ENCODE data around the gene CDO1.
"Not testable (repeated sequence)": the region's sequence is repeated elsewhere in the genome, so short reads cannot be mapped to it uniquely, and the experiment has no call there.

CDO1 gene

DNA sequence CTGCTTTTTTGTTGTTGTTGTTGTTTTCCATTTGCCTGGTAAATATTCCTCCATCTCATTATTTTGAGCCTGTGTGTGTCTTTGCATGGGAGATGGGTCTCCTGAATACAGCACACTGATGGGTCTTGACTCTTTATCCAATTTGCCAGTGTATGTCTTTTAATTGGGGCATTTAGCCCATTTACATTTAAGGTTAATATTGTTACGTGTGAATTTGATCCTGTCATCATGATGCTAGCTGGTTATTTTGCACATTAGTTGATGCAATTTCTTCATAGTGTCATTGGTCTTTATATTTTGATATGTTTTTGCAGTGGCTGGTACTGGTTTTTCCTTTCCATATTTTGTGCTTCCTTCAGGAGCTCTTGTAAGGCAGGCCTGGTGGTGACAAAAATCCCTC is 8.5 kb upstream of the CDO1 start:
- not testable (repeated sequence) for H3K27ac ChIP-seq (ENCODE audit: low read length); H3K4me3 ChIP-seq (ENCODE audit: low read length); H3K4me1 ChIP-seq (ENCODE audit: insufficient read depth, low read length); H3K27me3 ChIP-seq (ENCODE audit: insufficient read depth, low read length); H3K9ac ChIP-seq (ENCODE audit: low read depth, low read length); H3K9me3 ChIP-seq (ENCODE audit: insufficient read depth, low read depth, low read length)
- peaks cover 21% of the 10 kb centered on the region for H3K36me3 ChIP-seq (ENCODE audit: insufficient read depth, low read depth, low read length)

DNA sequence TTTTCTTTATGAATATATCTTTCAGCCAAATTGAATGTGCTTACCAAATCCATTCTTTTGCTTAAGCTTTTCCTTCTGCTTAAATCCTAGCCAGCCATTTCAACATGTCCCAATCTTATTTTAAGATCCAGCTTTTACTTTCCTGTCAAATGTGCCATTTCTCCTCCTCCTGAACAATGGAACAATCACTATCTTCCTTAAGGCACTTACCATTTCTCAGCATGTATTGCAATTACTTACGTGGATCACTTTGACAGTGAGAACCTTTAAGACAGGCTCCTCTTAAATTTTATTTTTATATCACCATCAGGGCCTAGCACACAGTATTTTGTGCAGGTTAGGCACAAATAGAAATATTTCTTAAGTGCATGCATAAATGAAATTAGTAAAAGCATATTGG is 4.4 kb upstream of the CDO1 start:
- no peaks in the 10 kb centered on the region for H3K36me3 ChIP-seq (ENCODE audit: insufficient read depth, low read depth, low read length)
- peaks cover 4% of the 10 kb centered on the region for H3K27me3 ChIP-seq (ENCODE audit: insufficient read depth, low read length)
- H3K27ac ChIP-seq (ENCODE audit: low read length): no peak overlapping the region
- no peak overlapping the region for H3K9ac ChIP-seq (ENCODE audit: low read depth, low read length)
- H3K9me3 ChIP-seq (ENCODE audit: insufficient read depth, low read depth, low read length): 0 out of 2 replicates have a peak, but pooled peaks cover 2% of the 10 kb centered on the region
- no peak overlapping the region for H3K4me3 ChIP-seq (ENCODE audit: low read length)
- H3K4me1 ChIP-seq (ENCODE audit: insufficient read depth, low read length): no peaks in the 10 kb centered on the region

DNA sequence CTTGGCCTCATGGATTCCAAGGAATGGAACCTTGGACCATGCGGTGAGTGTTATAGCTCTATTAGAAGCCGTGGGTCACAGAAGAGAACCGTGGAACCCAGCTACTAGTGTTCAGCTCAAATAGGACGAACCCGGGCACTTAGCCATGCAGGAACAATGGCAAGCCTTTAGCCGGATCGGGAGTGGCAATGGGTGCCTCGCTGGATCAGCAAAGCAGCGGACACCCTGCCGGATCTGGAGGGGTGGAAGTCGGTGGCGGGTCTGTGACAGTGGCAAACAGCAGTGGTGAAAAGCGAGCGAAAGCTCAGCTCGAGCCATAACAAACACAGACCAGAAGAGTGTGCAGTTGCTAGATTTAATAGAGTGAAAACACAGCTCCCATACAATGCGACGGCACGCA is 2.4 kb upstream of the CDO1 start:
- Histone ChIP-seq H3K36me3 (ENCODE audit: insufficient read depth, low read depth, low read length) (no peaks in the 10 kb centered on the region), H3K9me3 (ENCODE audit: insufficient read depth, low read depth, low read length) (no peaks in the 10 kb centered on the region), H3K27ac (ENCODE audit: low read length) (no peak overlapping the region), H3K4me3 (ENCODE audit: low read length) (no peak overlapping the region), H3K27me3 (ENCODE audit: insufficient read depth, low read length) (peaks cover 24% of the 10 kb centered on the region), H3K4me1 (ENCODE audit: insufficient read depth, low read length) (peaks cover 9% of the 10 kb centered on the region; the same call in 1 of the 2 replicates), H3K9ac (ENCODE audit: low read depth, low read length) (no peak overlapping the region)

DNA sequence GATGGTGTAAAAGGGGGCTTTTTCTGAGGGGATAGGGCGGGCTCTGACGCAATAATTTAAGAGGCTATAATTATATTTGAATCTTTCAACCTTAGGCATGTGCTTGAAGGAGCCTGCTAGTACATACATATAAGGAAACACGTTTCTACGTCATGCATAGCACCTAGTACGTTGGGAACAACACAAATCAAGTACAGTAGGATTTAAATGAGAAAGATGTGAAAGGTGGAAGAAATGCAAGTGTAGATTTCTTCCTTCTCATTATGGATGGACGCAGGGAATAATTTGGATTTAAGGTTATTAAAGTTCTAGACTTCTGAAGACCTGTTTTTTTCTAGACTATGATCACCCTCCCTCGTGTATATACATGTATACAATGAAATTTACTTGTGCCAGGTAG is 927 bp upstream of the CDO1 start:
- H3K27me3 ChIP-seq (ENCODE audit: insufficient read depth, low read length): peaks cover 27% of the 10 kb centered on the region
- peak overlapping the region; percentile 93; the same call in 1 of the 2 replicates for H3K4me3 ChIP-seq (ENCODE audit: low read length)

DNA sequence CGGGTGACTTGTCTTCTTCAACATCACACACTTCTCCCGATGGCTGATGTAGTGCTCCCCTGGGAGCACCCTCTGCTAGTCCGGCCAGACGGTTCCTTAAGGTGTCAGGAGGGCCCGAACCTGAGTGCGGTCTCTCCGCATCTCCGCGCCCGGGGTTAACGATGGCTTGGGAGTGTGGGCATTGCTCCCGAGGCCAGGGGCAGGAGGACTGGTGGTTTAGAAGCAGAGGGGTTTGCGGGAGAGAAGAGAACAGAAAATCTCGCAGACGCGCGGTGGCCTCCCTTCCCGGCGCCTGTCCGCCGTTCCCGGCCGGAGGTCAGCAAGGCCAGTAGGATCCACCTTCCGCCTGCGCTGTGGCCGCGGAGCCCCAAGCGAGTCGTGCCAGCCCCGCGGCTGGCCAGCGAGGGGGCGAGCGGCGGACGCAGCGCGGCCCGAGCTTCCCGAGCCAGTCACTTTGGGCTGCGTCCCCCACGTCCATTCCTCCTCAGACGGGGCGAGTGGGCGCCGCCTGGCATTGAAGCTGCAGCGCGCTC is 700 bp downstream of the CDO1 start:
- peak overlapping the region; percentile 90 for H3K9ac ChIP-seq (ENCODE audit: low read depth, low read length)
- peak overlapping the region; percentile 93 for H3K4me3 ChIP-seq (ENCODE audit: low read length)
- peaks cover 27% of the 10 kb centered on the region for H3K27me3 ChIP-seq (ENCODE audit: insufficient read depth, low read length)
- no peak overlapping the region for H3K27ac ChIP-seq (ENCODE audit: low read length)
- no peaks in the 10 kb centered on the region for H3K9me3 ChIP-seq (ENCODE audit: insufficient read depth, low read depth, low read length)
- peaks cover 9% of the 10 kb centered on the region; the same call in 1 of the 2 replicates for H3K4me1 ChIP-seq (ENCODE audit: insufficient read depth, low read length)
- H3K36me3 ChIP-seq (ENCODE audit: insufficient read depth, low read depth, low read length): peaks cover 18% of the 10 kb centered on the region

More for the DNA sequence above, 927 bp upstream of the CDO1 start:
- no peak overlapping the region for H3K27ac ChIP-seq (ENCODE audit: low read length)
- H3K9ac ChIP-seq (ENCODE audit: low read depth, low read length): no peak overlapping the region
- no peaks in the 10 kb centered on the region for H3K9me3 ChIP-seq (ENCODE audit: insufficient read depth, low read depth, low read length)
- H3K4me1 ChIP-seq (ENCODE audit: insufficient read depth, low read length): peaks cover 9% of the 10 kb centered on the region; the same call in 1 of the 2 replicates
- H3K36me3 ChIP-seq (ENCODE audit: insufficient read depth, low read depth, low read length): peaks cover 2% of the 10 kb centered on the region

DNA sequence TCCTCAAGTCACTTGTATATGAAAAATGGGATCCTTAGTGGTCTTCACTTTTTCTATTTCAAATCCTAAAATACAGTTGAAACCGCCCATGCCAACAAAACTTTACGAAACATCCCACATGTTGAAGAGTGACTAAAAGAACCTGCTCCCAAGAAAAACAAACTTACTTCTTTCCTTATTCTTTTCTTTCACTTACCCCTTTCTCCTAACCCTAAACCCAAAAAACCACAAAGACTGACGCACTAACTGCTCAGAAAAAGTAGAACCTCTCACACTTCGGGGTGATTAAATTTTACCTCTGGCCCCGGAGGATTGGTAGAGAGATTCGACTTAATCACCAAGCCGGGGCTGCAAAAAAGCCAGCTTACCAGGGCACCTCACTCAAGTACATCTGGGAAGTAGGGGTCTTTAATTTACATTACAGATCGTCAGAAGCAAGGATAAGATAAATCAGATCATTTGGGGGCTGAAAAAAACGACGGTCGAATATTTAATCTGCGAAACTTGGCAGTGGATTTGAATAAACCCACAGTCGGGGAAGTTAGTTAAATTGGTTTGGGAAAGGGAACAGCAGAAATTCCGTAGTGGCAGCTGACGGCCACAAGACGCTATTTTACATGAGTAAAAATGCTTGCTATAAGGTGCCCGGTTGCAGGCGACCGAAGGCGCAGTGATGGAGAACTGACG is 1.3 kb downstream of the CDO1 start:
- Histone ChIP-seq H3K4me3 (ENCODE audit: low read length) (peak overlapping the region; percentile 93), H3K36me3 (ENCODE audit: insufficient read depth, low read depth, low read length) (peaks cover 24% of the 10 kb centered on the region), H3K27ac (ENCODE audit: low read length) (no peak overlapping the region), H3K9ac (ENCODE audit: low read depth, low read length) (peak overlapping the region; percentile 90), H3K4me1 (ENCODE audit: insufficient read depth, low read length) (peaks cover 9% of the 10 kb centered on the region; the same call in 1 of the 2 replicates), H3K9me3 (ENCODE audit: insufficient read depth, low read depth, low read length) (no peaks in the 10 kb centered on the region), H3K27me3 (ENCODE audit: insufficient read depth, low read length) (peaks cover 27% of the 10 kb centered on the region)

DNA sequence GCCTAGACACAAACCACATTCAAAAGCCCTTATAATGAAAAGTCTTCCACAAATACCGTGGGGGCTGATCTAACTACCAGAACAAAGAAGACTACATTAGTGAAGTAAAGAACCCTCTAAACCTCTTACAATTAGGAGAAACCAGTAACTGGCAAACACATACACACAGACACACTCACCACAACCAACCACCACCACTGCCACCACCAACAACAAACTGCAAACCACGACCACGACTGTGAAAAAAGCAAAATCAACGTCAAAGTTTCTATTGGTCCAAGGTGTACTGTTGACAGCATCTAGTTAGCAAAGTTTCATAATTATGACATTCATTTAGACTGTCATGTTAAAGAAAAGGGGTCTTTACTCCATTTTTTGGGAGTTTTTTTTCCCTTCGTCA is 2.7 kb downstream of the CDO1 start:
- no peaks in the 10 kb centered on the region for H3K9me3 ChIP-seq (ENCODE audit: insufficient read depth, low read depth, low read length)
- peaks cover 9% of the 10 kb centered on the region; the same call in 1 of the 2 replicates for H3K4me1 ChIP-seq (ENCODE audit: insufficient read depth, low read length)
- no peak overlapping the region for H3K27ac ChIP-seq (ENCODE audit: low read length)
- H3K9ac ChIP-seq (ENCODE audit: low read depth, low read length): no peak overlapping the region
- H3K36me3 ChIP-seq (ENCODE audit: insufficient read depth, low read depth, low read length): peaks cover 38% of the 10 kb centered on the region
- peaks cover 27% of the 10 kb centered on the region for H3K27me3 ChIP-seq (ENCODE audit: insufficient read depth, low read length)
- no peak overlapping the region for H3K4me3 ChIP-seq (ENCODE audit: low read length)

DNA sequence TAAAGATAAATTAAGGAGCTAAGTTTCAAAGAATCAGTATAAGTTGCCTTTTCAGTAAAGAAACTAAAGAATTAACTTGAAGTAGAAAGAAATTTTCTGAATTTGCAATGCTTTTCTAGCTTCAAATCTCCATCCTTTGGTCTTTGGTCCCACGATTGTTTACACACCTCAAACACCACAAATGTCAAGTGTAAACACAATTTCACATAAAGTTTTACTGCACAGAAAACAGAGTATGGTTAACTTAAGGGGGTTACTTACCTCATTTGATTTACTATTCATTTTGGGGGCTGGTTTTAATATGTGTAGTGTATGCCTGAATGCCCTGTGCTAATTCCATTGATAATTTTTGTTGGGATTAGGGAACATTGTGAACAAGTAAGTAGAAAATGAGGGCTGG is 4.1 kb downstream of the CDO1 start:
- H3K4me3 ChIP-seq (ENCODE audit: low read length): no peak overlapping the region
- H3K36me3 ChIP-seq (ENCODE audit: insufficient read depth, low read depth, low read length): peaks cover 48% of the 10 kb centered on the region
- H3K9ac ChIP-seq (ENCODE audit: low read depth, low read length): no peak overlapping the region
- H3K27ac ChIP-seq (ENCODE audit: low read length): no peak overlapping the region
- peaks cover 9% of the 10 kb centered on the region; the same call in 1 of the 2 replicates for H3K4me1 ChIP-seq (ENCODE audit: insufficient read depth, low read length)
- no peaks in the 10 kb centered on the region for H3K9me3 ChIP-seq (ENCODE audit: insufficient read depth, low read depth, low read length)
- H3K27me3 ChIP-seq (ENCODE audit: insufficient read depth, low read length): peaks cover 27% of the 10 kb centered on the region

DNA sequence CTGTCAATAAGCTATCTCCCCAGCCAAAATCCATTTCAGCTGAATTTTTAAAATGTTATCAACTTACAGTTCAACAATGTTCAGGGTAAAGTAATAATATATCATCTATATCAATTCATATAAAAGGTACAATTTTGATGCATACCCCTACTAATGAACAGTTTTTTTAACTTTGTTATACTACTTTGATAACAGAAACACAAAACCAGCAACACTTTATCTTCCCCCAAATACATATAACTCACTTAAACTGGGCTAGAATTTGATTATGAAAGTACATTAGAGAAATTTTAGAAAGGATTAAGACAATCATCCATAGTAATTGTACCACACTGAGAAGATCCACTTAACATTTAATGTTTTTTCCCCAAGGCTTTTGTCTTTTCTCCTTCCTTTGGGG is 5.1 kb downstream of the CDO1 start:
- Histone ChIP-seq H3K9ac (ENCODE audit: low read depth, low read length) (no peak overlapping the region), H3K36me3 (ENCODE audit: insufficient read depth, low read depth, low read length) (peaks cover 50% of the 10 kb centered on the region), H3K9me3 (ENCODE audit: insufficient read depth, low read depth, low read length) (no peaks in the 10 kb centered on the region), H3K27ac (ENCODE audit: low read length) (no peak overlapping the region), H3K27me3 (ENCODE audit: insufficient read depth, low read length) (peaks cover 27% of the 10 kb centered on the region), H3K4me1 (ENCODE audit: insufficient read depth, low read length) (peaks cover 13% of the 10 kb centered on the region), H3K4me3 (ENCODE audit: low read length) (no peak overlapping the region)

DNA sequence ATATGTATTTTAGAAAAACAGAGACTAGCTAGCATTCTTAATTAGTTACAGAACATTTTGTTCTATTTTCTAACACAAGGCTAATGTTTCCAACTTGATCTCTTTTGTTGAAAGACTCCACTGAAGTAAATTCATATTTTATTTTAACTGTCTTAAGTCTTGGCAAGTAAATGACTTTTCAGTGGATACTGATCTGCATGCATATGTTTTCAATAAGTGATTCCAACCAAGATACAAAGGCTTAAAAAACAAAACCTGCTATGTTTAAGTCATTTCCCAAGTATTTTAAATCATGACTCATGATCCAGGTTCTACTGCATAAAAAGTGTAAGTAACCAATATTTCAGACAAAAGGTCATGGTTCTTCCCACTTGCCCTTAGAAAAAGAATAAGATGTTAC is 5.7 kb downstream of the CDO1 start:
- Histone ChIP-seq H3K4me1 (ENCODE audit: insufficient read depth, low read length) (peaks cover 17% of the 10 kb centered on the region), H3K27ac (ENCODE audit: low read length) (no peak overlapping the region), H3K9me3 (ENCODE audit: insufficient read depth, low read depth, low read length) (no peaks in the 10 kb centered on the region), H3K9ac (ENCODE audit: low read depth, low read length) (no peak overlapping the region), H3K4me3 (ENCODE audit: low read length) (no peak overlapping the region), H3K36me3 (ENCODE audit: insufficient read depth, low read depth, low read length) (peaks cover 56% of the 10 kb centered on the region), H3K27me3 (ENCODE audit: insufficient read depth, low read length) (peaks cover 22% of the 10 kb centered on the region)

DNA sequence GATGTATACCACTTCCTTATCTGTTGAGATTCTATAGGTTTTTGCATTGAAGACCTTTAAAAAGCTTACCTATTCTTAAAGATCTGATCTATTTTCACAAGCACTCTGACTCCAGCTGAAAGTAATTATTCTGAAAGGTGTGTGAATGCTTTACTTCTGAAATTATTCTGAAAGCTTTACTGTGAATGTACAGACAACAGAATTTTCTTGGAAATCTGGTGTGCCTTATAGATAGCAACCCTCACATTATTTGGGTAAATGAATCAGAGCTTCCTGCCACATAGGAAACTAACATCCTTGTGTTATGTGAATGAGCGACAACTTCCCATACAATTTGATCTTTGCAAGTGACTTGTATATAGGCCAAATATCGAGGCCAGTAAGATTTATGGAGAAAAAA is 6.5 kb downstream of the CDO1 start:
- Histone ChIP-seq H3K9me3 (ENCODE audit: insufficient read depth, low read depth, low read length) (no peaks in the 10 kb centered on the region), H3K4me1 (ENCODE audit: insufficient read depth, low read length) (peaks cover 13% of the 10 kb centered on the region)

DNA sequence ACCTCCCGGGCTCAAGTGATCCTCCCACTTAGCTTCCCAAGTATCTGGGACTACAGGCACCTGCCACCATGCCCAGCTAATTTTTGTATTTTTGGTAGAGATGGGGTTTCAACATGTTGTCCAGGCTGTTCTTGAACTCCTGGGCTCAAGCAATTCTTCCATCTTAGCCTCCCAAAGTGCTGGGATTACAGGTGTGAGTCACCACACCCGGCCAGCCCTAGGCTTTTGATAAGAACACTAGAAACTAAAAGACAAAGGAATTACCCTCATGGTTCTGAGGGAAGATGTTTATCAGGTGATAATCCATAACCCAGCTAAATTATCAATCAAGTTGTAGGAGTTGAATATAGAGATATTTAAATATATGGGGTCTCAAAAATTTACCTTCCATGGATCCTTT is 8.4 kb downstream of the CDO1 start:
- H3K4me3 ChIP-seq (ENCODE audit: low read length); H3K9me3 ChIP-seq (ENCODE audit: insufficient read depth, low read depth, low read length); H3K4me1 ChIP-seq (ENCODE audit: insufficient read depth, low read length); H3K27me3 ChIP-seq (ENCODE audit: insufficient read depth, low read length); H3K9ac ChIP-seq (ENCODE audit: low read depth, low read length); H3K27ac ChIP-seq (ENCODE audit: low read length): not testable (repeated sequence)
- peaks cover 69% of the 10 kb centered on the region for H3K36me3 ChIP-seq (ENCODE audit: insufficient read depth, low read depth, low read length)

More for the DNA sequence above, 6.5 kb downstream of the CDO1 start:
- H3K4me3 ChIP-seq (ENCODE audit: low read length): no peak overlapping the region
- H3K36me3 ChIP-seq (ENCODE audit: insufficient read depth, low read depth, low read length): peaks cover 64% of the 10 kb centered on the region
- H3K27ac ChIP-seq (ENCODE audit: low read length): no peak overlapping the region
- no peak overlapping the region for H3K9ac ChIP-seq (ENCODE audit: low read depth, low read length)
- H3K27me3 ChIP-seq (ENCODE audit: insufficient read depth, low read length): peaks cover 14% of the 10 kb centered on the region
